Measurements from ENCODE around the gene DAPK3.
"Not testable (repeated sequence)": the region's sequence is repeated elsewhere in the genome, so short reads cannot be mapped to it uniquely, and the experiment has no call there.

Gene DAPK3

DNA sequence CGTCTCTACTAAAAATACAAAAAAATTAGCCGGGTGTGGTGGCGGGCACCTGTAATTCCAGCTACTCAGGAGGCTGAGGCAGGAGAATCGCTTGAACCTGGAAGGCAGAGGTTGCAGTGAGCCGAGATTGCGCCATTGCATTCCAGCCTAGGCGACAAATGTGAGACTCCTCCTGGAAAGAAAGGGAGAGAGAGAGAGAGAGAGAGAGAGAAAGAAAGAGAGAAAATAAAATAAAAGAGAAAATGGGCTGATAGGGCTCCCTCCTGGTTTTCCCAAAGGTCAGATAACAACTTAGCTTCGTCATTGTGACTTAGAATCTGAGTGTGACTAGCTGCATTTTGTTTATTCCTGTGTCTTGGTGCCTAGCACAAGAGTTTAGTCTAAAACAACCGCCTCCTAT, 34.5 kb upstream of the DAPK3 start:
- in situ Hi-C loops (cut with MboI; ENCODE audit: low sequenced_read_pairs), result not testable (repeated sequence)

DNA sequence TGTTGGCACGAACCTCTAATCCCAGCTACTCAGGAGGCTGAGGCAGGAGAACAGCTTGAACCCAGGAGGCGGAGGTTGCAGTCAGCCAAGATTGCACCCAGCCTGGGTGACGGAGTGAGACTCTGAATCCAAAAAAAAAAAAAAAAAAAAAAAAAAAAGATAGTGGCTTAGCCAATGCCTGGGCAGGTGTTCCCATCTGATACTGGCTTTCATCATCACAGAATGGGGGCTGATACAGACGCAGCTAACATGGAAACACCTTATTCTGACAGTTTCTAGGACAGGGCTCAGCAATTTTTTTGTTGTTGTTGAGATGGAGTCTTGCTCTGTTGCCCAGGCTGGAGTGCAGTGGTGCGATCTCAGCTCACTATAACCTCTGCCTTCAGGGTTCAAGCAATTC, 29.9 kb upstream of the DAPK3 start:
- in situ Hi-C loops (cut with MboI; ENCODE audit: low sequenced_read_pairs), result not testable (repeated sequence)

DNA sequence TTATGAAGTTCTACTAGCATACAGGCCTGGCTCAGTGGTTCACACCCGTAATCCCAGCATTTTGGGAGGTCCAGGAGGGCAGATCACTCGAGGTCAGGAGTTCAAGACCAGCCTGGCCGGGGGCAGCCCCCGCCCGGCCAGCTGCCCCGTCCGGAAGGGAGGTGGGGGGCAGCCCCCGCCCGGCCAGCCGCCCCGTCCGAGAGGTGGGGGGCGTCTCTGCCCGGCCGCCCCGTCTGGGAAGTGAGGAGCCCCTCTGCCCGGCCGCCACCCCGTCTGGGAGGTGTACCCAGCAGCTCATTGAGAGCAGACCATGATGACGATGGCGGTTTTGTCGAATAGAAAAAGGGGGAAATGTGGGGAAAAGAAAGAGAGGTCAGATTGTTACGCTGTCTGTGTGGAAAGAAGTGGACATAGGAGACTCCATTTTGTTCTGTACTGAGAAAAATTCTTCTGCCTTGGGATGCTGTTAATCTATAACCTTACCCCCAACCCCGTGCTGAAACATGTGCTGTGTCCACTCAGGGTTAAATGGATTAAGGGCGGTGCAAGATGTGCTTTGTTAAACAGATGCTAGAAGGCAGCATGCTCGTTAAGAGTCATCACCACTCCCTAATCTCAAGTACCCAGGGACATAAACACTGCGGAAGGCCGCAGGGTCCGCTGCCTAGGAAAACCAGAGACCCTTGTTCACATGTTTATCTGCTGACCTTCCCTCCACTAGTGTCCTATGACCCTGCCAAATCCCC, 27.9 kb upstream of the DAPK3 start:
- in situ Hi-C loops (cut with MboI; ENCODE audit: low sequenced_read_pairs), result not testable (repeated sequence)

DNA sequence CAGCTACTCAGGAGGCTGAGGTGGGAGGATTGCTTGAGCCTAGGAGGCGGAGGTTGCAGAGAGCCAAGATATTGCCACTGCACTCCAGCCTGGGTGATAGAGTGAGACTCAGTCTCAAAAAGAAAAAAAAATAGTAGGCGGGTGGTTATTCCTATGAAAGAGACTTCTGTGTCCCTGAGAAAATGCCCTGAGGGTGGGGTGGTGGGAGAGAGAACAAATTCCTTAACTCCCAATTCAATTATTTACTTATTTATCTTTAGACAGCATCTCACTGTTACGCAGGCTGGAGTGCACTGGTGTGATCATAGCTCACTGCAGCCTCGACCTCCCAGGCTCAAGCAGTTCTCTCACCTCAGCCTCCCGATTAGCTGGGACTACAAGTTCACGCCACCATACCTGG, 24.7 kb upstream of the DAPK3 start:
- in situ Hi-C loops (cut with MboI; ENCODE audit: low sequenced_read_pairs), result no loop called here

DNA sequence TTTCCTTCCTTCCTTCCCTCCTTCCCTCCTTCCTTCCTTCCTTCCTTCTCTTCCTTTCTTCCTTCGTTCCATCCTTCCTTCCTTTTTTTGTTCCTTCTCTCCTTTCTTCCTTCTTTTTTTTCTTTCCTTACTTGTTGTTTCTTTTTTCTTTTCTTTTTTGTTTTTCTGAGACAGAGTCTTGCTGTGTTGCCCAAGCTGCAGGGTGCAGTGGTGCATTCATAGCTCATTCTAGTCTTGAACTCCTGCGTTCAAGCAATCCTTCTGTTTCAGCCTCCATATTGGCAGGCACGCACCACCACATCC, 19.9 kb upstream of the DAPK3 start:
- in situ Hi-C loops (cut with MboI; ENCODE audit: low sequenced_read_pairs), result no loop called here

DNA sequence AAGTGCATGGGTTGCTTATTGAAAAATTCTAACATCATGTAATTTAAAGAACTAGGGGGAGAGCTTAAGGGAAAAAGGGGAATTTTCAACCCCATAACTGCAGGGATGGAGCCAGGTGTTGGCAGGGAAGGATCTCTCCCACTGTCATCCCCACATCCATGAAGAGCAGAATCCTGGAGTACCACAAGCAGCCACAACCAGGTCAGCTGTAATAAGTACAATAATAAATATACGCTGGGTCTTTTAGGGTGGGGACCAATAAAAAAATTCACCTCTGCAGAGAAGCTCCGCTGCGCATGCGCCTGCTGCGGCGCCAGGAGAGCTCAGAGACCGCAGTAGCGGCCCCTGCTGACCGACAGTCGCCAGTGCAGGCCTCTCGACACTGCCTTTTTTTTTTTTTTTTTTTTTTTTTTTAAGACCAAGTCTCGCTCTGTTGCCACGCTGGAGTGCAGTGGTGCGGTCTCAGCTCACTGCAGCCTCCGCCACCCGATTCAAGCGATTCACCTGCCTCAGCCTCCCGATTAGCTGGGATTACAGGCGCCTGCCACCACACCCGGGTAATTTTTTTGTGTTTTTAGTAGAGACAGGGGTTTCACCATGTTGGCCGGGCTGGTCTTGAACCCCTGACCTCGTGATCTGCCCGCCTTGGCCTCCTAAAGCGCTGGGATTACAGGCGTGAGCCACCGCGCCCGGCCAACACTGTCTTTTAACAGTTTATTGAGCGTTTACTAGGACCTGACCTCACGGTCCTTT, 16.9 kb upstream of the DAPK3 start:
- in situ Hi-C loops (cut with MboI; ENCODE audit: low sequenced_read_pairs), result no loop called here

DNA sequence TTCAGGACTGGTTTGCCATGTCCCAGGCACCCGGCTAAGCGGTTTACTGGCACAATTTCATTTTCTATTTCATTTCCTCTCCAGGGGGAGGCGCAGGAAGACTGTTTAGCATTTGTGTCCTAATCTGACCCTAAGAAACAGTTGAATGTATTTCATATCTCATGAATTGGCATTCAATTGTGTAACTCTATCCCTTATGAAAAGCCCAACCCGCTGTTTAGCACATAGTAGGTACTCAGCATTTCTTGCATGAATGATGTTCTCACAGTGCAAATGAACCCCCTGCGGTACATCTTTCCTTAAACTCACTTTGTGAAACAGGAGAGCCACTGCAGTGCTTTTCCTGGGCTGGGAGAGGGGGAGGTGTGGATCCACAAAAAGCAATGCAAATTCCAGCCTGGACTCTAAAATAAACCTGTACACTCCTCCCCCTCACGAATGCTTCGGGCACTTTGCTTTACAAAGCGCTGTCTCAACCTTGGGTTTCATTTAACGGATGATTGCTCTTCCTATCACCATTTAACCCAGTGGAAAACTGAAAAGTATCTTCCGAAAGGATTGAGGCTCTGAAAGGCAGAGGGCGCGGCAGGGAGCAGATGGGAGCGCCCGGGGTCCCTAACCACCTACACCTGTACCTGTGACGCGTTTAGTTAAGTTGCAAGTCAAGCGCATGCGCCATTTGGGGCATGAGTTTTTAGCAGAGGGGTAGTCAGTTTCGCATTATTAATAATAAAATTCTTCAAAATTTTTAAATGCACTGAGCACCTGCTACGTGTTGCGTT, 15.6 kb upstream of the DAPK3 start:
- in situ Hi-C loops (cut with MboI; ENCODE audit: low sequenced_read_pairs), result no loop called here

DNA sequence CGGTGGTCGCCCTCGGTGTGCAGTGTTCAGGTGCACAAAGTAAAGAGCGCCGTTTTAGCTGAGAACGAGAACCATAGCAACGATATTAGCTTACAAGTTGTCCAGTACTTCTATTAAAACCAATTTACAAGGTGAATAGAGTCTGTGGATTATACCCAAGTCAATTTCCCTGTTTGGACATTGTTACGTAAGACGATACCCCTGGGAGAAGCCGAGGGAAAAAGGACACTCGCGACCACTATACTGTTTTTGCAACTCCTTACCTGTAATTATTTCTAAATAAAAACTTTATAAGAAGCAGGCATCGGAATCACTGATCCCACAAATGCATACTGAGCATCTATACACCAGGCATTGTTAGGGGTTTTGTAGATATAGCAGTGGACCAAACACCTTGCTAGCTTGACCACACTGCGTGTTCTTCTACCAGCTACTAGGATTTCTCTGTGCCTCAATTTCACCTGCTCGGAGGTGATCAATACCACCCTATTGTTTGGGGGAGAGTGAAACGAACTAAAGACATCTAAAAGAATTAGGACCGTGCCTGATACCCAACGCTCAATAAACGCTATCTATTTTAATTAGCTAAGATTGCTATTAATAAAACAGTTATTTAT, 14.9 kb upstream of the DAPK3 start:
- in situ Hi-C loops (cut with MboI; ENCODE audit: low sequenced_read_pairs), result no loop called here

DNA sequence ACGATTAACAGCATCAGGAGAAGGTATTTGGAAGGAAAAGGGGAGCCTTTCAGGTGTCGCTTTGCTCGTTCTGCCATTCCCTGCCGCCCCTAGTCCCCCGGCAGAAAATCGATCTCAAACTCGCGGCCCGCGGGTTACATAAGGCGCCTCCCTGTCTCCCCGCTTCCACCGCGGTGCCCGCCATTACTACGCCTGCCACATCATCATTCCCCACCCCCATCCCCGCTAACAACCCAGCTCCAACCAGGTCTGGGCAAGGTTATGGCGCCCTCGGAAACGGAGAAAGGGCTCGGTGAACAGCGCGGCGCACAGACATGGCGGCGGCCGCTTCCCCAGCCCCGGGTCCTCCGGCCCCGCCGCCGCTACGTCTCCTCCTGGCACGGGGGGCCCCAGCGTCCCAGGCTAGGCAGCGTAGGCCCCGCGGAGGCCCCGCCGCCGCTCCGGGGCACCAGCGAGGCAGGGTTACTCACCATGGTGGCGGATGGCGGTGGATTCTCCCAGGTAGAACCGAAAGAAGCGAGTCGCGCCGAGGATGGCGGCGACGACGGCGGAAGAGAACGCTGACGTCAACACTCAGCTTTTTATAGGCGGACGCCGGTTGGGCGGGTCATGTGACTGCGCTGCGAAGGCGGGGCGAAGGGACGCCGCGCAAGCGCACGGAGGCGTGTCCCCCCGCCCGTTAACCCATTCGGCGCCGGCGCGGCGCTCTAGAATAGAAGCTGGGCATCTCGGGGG, 14.2 kb upstream of the DAPK3 start, which contains the start of gene EEF2:
TSS of gene EEF2 (minus strand) at position 556 of the 735 bp plus-strand sequence. CDS start at position 473, 83 bp downstream.
- in situ Hi-C loops (cut with MboI; ENCODE audit: low sequenced_read_pairs), result no loop called here

DNA sequence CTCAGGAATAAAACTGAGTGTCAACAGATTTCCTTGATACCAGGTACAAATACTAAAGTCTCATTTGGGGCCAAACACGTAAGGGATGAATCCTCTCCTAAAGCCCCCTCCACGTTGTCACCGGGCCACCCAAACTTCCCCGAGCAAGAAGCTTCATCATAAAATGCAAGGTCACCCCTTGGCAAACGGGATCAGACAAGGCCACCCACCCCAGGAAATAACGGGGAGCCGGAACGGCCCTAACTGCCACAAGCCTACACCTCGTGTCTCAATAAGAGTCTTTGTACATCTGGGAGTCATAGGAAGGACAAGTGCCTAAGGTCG, 13.6 kb upstream of the DAPK3 start:
- in situ Hi-C loops (cut with MboI; ENCODE audit: low sequenced_read_pairs), result no loop called here

DNA sequence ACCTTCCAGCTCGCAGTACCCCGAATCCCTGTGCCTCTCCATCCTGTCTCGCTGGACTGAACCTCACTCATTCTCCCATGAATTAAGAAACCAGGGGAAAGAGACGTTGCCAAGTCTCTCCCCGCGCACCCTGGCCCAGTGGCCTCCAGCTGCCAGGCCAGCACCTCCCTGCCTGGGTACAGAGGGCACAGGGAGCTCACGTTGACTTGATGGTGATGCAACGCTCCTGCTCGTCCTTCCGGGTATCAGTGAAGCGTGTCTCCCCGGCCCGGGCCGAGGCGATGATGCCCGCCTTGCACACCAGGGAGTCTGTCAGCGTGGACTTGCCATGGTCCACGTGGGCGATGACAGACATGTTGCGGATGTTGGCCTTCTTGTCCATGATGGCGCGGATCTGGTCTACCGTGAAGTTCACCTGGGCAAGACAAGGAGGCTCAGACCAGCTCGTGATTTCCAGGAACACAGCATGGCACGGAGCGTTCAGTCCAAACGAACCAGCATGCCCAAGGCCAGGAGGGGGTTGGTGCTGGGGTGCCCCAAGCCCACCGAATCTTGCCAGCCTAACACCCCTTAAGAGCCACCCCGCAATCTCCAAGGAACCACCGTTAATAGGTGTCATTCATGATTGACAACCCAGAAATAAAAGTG, 13.2 kb upstream of the DAPK3 start:
- in situ Hi-C loops (cut with MboI; ENCODE audit: low sequenced_read_pairs), result no loop called here

DNA sequence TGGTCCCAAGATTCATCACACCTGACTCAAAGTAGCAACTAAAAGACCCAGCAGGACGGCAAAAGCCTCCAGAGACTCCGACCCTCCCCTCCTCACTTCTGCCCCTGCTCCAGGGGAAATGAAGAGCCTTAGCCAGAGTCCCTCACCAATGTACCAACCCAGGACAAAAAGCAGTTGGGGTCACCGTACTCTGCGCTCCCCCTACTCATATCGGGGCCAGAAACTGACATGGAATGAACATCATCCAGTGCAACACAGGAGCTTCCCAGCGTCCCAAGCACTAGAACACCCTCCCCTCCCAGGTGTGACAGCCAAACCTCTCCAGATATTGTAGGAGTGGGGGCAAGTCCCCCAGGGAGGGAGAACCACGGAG, 12.6 kb upstream of the DAPK3 start:
- in situ Hi-C loops (cut with MboI; ENCODE audit: low sequenced_read_pairs), result no loop called here

DNA sequence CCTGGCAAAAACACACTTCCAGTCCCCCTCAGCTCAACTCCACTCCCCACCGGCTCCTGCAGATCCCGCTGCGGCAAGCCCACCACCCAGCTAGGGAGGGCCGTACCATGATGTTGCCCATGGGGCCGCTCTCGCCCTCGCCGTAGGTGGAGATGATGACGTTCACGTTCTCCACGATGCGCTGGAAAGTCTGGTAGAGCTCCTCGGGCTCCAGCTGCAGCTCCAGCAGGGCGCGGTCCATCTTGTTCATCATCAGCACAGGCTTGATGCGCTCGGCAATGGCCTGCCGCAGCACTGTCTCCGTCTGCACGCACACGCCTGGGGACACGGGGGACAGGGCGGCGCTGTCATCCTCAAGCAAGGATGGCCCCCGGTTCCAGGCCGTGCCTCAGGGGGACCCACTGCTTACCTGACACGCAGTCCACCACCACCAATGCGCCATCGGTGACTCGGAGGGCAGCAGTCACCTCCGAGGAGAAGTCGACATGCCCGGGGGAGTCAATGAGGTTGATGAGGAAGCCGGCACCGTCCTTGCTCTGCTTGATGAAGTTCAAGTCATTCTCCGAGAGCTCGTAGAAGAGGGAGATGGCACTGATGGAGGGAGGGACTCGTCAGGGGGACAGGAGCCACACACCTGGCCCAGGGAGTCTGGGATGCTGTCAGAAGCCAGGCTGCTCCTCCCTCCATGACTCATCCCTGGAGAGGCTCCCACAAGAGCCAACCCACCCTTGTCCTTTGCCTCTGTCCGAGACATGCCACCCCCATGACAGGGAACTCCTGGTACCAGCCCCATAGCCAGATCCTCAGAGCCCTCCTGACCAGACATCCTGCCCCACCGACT, 12.0 kb upstream of the DAPK3 start:
- in situ Hi-C loops (cut with MboI; ENCODE audit: low sequenced_read_pairs), result no loop called here

DNA sequence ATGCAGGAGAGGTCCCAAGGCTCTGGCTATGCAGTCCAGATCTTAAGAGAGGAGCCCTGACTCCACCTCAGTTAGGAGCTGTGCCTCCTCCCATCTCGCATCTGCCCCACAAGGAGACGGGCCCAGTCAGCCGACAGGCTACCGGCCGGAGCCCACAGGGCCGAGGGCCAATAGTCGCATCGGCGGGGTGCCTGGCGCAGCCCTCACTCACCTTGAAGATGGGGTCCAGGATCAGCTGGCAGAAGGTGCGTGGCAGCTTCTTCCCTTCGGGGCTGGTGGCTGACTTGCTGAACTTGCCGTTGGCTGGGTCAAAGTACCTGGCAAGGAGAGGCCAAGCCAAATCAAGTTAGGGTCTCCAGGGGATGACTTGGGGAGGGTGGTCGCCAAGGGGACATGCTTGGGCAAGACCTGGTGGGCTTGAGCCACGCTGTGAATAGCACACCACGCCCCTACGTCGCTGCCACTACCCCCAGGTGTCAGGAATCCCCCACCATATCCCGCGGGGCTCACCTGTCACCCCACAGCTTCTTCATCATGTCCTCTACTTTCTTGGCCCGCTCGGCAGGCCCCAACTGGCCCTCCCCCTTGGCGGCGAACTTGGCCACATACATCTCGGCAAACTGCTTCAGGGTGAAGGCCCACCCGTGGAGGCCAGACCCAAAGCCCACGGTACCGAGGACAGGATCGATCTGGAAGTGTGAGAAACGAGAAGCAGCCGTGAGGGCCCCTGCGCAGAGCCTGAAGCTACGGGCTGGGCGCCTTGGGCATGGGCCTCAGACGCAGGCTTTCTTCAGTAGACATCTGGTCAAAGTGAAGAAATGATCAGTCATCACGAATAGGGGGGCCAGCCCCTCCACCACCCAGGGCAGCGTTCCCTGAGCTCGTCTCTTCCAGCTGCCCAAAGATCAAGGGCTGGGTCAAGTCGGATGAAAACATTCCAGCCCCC, 11.1 kb upstream of the DAPK3 start:
- in situ Hi-C loops (cut with MboI; ENCODE audit: low sequenced_read_pairs), result no loop called here

DNA sequence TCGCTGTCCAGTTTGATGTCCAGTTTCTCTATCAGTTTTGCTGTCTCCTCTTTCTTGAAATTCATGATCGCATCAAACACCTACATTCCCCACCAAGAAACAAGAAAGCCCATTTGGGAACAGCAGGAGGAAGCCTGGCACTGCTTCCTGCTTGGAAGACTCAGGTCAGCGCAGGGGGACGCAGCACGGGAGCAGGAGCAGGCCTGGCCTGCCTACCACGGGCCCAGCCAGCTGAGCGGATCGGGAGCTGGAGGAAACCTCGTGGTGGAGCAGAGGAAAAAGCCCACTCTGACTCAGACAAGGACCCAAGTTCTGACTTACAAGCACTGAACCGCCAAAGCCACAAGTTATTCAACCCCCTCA, 10.5 kb upstream of the DAPK3 start:
- in situ Hi-C loops (cut with MboI; ENCODE audit: low sequenced_read_pairs), result no loop called here

DNA sequence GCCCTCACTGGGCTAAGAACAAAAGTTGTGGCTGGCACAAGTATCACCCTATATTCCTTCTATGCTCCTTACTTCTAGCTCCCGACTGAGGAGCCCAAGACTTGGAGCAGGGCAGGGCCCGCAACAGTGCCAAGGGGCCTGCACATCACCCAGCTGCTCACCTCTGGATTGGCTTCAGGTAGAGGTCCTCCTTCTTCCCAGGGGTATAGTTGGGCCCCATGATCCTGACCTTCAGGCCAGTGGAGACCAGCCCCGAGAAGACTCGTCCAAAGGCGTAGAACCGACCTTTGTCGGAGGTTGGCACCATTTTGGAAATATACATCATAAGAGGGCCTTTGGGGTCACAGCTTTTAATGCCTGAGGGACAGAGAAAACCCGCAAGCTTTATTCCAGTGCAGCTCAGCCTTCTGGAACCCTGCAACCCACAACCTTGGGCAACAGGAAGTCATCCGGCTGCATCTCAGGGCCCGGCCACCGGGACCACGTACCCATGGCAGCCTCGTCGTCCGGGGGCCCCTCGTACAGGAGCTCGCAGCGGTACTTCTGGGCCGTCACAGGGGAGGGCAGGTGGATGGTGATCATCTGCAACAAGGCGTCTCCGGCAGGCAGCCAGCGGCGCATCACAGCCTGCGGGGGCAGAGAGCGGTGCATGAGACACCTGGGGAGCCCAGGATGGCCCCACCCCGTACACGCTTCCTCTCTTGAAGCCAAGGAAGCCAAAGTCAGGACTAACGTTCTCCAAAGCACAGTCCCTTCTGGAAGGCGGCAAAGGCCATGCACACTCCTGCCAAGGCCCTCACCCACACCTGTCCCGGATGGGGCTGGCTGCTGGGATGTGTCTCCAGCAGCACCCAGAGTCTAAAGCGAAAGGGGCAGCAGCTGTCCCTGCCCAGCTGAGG, 9.7 kb upstream of the DAPK3 start:
- in situ Hi-C loops (cut with MboI; ENCODE audit: low sequenced_read_pairs), result no loop called here

DNA sequence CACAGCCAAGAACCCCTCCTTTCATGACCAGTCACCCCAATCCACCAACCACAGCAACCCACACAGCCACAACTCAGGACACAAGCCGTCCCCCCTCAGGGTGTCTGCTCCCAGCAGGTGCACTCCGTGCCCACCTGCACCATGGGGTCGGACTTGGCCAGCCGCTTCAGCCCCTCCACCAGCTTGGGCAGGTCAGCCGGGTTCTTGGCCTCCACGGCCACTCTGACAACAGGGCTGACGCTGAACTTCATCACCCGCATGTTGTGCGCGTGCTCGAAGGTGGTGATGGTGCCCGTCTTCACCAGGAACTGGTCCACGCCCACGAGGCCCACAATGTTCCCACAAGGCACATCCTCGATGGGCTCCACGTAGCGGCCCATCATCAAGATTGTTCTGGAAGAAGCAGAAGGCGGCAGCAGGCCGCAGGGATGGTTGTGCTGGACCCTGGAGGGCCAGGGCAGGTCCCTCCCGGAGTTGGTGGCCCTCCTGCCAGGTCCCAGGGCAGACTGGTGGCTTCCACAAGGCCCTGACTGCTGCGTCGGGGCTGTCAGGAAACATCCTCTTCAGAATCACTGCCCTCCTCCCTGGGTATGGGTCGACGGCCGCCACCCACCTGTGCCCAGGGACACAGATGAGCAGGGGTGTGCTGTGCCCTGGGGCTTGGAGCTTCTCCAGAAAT, 8.9 kb upstream of the DAPK3 start:
- in situ Hi-C loops (cut with MboI; ENCODE audit: low sequenced_read_pairs), result no loop called here
